ENCODE data around the gene DOK4.

DNA sequence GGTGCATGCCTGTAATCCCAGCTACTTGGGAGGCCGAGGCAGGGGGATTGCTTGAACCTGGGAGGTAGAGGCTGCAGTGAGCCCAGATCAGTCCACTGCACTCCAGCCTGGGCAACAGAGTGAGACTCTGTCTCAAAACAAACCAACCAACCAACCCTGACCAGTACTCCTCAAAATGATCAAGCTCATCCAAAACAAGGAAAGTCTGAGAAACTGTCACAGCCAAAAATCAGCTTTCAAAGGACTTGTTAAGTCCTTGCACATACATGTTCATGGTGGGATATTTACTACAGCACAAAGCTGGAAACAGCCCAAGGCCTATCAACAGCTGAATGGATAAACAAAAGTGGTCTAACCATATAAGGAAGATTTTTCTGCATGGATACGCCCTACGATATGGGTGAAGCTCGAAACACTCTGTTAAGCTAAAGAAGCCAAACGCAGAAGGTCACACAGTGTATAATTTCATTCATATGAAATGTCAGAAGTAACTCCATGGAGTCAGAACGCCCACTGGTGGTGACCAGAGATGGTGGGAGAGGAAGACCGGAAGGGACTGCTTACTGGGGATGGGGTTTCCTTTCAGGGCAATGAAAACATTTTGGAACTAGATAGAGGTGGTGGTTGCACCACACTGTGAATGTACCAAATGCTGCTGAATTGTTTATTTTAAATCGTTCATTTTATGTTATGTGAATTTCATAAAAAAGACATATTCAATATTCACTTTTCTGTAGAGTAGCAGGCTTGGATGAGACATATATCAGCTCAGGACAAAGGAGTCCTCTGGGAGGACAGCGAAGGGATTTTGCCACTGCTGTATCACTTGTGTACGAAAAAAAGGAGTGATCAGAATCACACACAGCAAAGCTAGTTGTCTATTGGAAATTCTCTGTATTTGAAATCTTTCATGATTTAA lies 64.0 kb downstream of the DOK4 start:
- no peak for TF ChIP-seq JUN (IDR thresholded peaks at IDR 0.05; ENCODE audit: borderline replicate concordance, insufficient read depth, insufficient read length, low read depth)
- TF ChIP-seq, protein P1, sequence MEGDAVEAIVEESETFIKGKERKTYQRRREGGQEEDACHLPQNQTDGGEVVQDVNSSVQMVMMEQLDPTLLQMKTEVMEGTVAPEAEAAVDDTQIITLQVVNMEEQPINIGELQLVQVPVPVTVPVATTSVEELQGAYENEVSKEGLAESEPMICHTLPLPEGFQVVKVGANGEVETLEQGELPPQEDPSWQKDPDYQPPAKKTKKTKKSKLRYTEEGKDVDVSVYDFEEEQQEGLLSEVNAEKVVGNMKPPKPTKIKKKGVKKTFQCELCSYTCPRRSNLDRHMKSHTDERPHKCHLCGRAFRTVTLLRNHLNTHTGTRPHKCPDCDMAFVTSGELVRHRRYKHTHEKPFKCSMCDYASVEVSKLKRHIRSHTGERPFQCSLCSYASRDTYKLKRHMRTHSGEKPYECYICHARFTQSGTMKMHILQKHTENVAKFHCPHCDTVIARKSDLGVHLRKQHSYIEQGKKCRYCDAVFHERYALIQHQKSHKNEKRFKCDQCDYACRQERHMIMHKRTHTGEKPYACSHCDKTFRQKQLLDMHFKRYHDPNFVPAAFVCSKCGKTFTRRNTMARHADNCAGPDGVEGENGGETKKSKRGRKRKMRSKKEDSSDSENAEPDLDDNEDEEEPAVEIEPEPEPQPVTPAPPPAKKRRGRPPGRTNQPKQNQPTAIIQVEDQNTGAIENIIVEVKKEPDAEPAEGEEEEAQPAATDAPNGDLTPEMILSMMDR (IDR thresholded peaks at IDR 0.05; ENCODE audit: extremely low read depth in 1 of 2, insufficient read depth in 1 of 2, low read depth in 1 of 2, low read length in 2 of 2): peak; percentile 68 to 72
- TF ChIP-seq, protein P2, sequence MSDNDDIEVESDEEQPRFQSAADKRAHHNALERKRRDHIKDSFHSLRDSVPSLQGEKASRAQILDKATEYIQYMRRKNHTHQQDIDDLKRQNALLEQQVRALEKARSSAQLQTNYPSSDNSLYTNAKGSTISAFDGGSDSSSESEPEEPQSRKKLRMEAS (IDR thresholded peaks at IDR 0.05; ENCODE audit: insufficient read depth, insufficient read length): no peak
- no peak for TF ChIP-seq EZH2 (IDR thresholded peaks at IDR 0.05; ENCODE audit: borderline replicate concordance, low read depth, low read length, severe bottlenecking)

Data from endothelial cell of umbilical vein (primary cell).